WERI-Rb-1 (cell line): ENCODE measurements around the gene LRRC66.
A peak's percentile ranks its signal among the peaks of the same experiment; 100 is the strongest.

Experiments used
- DNase-seq: peaks from one replicate; pipeline ENCODE4 v3.0.0-alpha.2; 2020
- H3K27ac ChIP-seq: fragments of 250-450 bp; sonication (Bioruptor Pico); 2 replicates; pipeline ENCODE4 v1.5.1; 2020; ENCODE audit warnings: mild to moderate bottlenecking, moderate library complexity
- H3K27me3 ChIP-seq: fragments of 250-450 bp; sonication (Bioruptor Pico); 2 replicates; pipeline ENCODE4 v1.5.1; 2021; ENCODE audit warnings: mild to moderate bottlenecking, low read depth, moderate library complexity; ENCODE audit not compliant: insufficient read depth, severe bottlenecking
- H3K36me3 ChIP-seq: fragments of 250-450 bp; sonication (Bioruptor Pico); 2 replicates; pipeline ENCODE4 v1.5.1; 2020; ENCODE audit warnings: mild to moderate bottlenecking, moderate library complexity
- H3K4me3 ChIP-seq: 2 replicates; pipeline ENCODE4 v1.5.1; 2011; ENCODE audit warnings: low read depth, mild to moderate bottlenecking, control low read depth, low read length
- H3K9me3 ChIP-seq: fragments of 250-450 bp; sonication (Bioruptor Pico); 2 replicates; pipeline ENCODE4 v1.5.1; 2021; ENCODE audit warnings: mild to moderate bottlenecking, moderate library complexity; ENCODE audit not compliant: severe bottlenecking
- CTCF ChIP-seq: IDR thresholded peaks from 2 replicates; pipeline ENCODE4 v1.5.1; 2011; ENCODE audit warnings: low read depth, mild to moderate bottlenecking, control low read depth, inconsistent platforms, low read length

The LRRC66 gene

GRCh38 chr4:52045028-52045427 is 24.9 kb upstream of the LRRC66 start:
- TF ChIP-seq CTCF = no peak
- no peak for DNase-seq
- H3K27me3 ChIP-seq = no peaks in the 10 kb centered on the region
- H3K36me3 ChIP-seq = no peaks in the 10 kb centered on the region
- H3K4me3 ChIP-seq = no peak overlapping the region
- no peaks in the 10 kb centered on the region for H3K9me3 ChIP-seq
- H3K27ac ChIP-seq = no peak overlapping the region

- Histone ChIP-seq H3K27me3 (no peaks in the 10 kb centered on the region), H3K36me3 (peaks cover 3% of the 10 kb centered on the region; the same call in 1 of the 2 replicates), H3K9me3 (no peaks in the 10 kb centered on the region), H3K4me3 (peak within 1 kb of the TSS; percentile 87), H3K27ac (peak within 1 kb of the TSS; percentile 45)
- no peak for TF ChIP-seq CTCF
- DNase-seq = peak; percentile 73
Observed at GRCh38 chr4:52038103-52038912, 18.1 kb upstream of the LRRC66 start, which contains the start of gene SGCB. Gene SGCB, minus strand, starts transcription at chr4:52038299. Its CDS starts 40 bp downstream, at chr4:52038259.

GRCh38 chr4:52037689-52038102 is 17.5 kb upstream of the LRRC66 start:
- H3K9me3 ChIP-seq = no peaks in the 10 kb centered on the region
- TF ChIP-seq CTCF = no peak
- H3K27me3 ChIP-seq = no peaks in the 10 kb centered on the region
- H3K36me3 ChIP-seq = peaks cover 3% of the 10 kb centered on the region; the same call in 1 of the 2 replicates
- H3K27ac ChIP-seq = peak overlapping the region; percentile 45; the same call in 1 of the 2 replicates
- peak overlapping the region; percentile 87 for H3K4me3 ChIP-seq
- DNase-seq = peak; percentile 32

- DNase-seq = no peak
- Histone ChIP-seq H3K27me3 (no peaks in the 10 kb centered on the region), H3K27ac (no peak overlapping the region), H3K4me3 (peak overlapping the region; percentile 87), H3K36me3 (peaks cover 3% of the 10 kb centered on the region; the same call in 1 of the 2 replicates), H3K9me3 (no peaks in the 10 kb centered on the region)
- no peak for TF ChIP-seq CTCF
Observed at GRCh38 chr4:52036886-52037530, 16.8 kb upstream of the LRRC66 start.

- DNase-seq = no peak
- Histone ChIP-seq H3K9me3 (no peaks in the 10 kb centered on the region), H3K36me3 (peaks cover 3% of the 10 kb centered on the region; the same call in 1 of the 2 replicates), H3K27ac (no peak overlapping the region), H3K27me3 (no peaks in the 10 kb centered on the region), H3K4me3 (no peak overlapping the region)
- TF ChIP-seq CTCF = no peak
Observed at GRCh38 chr4:52035190-52035589, 15.0 kb upstream of the LRRC66 start.
